SK-N-DZ (cell line): ENCODE data around the gene BCL2L13.

ENCODE experiments used
- DNase-seq: peaks from one replicate; pipeline ENCODE4 v3.0.0-alpha.2; 2015; ENCODE audit warnings: low spot score
- small RNA-seq, 2 experiments: library from RNA; depleted of rRNA; stranded (forward); fragments of <200 nt; gene quantifications; one replicate each; pipeline ENCODE3, GENCODE V24; 2014

BCL2L13 gene

GRCh38 chr22:17778412-17778976 lies 139.9 kb downstream of the BCL2L13 start:
- DNase-seq = no peak

- DNase-seq = peak; percentile 76
Observed at GRCh38 chr22:17779286-17780115, 140.9 kb downstream of the BCL2L13 start.

DNA sequence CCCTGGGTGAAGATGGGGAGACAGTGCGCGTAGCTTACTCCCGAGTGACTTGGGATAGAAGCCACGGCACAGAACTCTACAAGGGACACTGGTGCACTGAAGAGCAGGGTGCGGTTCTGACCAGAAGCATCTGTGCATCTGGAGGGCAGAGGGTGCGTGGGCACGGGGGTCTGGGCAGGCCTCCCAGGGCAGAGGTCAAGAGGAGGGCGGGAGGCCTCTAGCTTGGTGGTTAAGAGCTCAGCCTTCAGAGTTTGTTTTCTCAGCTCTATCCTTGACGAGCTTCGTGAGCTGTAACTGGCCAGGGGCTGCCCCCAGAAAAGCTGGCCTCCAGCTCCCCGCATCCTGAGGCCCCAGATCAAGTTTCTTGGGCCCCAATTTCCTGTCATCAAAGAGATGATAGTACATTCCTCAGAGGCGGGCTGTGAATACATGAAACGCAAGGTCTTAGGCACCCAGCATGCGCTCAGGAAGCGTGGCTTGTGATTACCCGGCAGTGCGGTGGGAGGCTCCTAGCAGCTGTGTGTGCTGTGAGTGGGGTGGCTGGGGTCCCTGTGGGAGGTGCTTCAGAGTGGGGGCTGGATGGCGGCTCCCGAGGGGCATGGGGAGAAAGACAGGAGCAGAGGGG lies 141.7 kb downstream of the BCL2L13 start:
- DNase-seq = no peak

Small RNAs within 50 kb of the gene (small RNA-seq; reads per million reads assigned to genes)
- 0 reads per million in 2 experiments for gene MIR3198-1
